Brain microvascular endothelial cell (primary cell): ENCODE results near the gene ELOVL3.

Source experiments
- DNase-seq: peaks from one replicate; pipeline ENCODE4 v3.0.0-alpha.2; 2020
- H3K27ac ChIP-seq: fragments of 250-450 bp; sonication (Bioruptor Pico); 2 replicates; pipeline ENCODE4 v1.5.1; 2020; ENCODE audit warnings: mild to moderate bottlenecking, moderate library complexity
- H3K27me3 ChIP-seq: fragments of 250-450 bp; sonication (Bioruptor Pico); replicated peaks from 2 replicates; pipeline ENCODE4 v1.5.1; 2020; ENCODE audit warnings: mild to moderate bottlenecking
- H3K36me3 ChIP-seq: fragments of 250-450 bp; sonication (Bioruptor Pico); replicated peaks from 2 replicates; pipeline ENCODE4 v1.5.1; 2020; ENCODE audit warnings: mild to moderate bottlenecking
- H3K4me3 ChIP-seq: 2 replicates; pipeline ENCODE4 v1.5.1; 2011; ENCODE audit warnings: low read depth, mild to moderate bottlenecking, control low read depth, low read length, moderate library complexity
- in situ Hi-C: cut with HindIII; loops from 2 replicates; pipeline ENCODE4 v1.10.0; 2017; ENCODE audit warnings: low sequenced_read_pairs, low pct_ligation_motif_present
- TF ChIP-seq, protein P1 (sequence below): IDR thresholded peaks from 2 replicates; pipeline ENCODE4 v1.5.1; 2011; ENCODE audit warnings: low read depth, mild to moderate bottlenecking, moderate library complexity, low read length, control low read depth, inconsistent platforms; ENCODE audit errors: missing control alignments

ELOVL3 gene

GRCh38 chr10:102230861-102231356, 4.8 kb downstream of the ELOVL3 start:
- DNase-seq: no peak
- in situ Hi-C loops: no loop called here

GRCh38 chr10:102231357-102232318, 5.5 kb downstream of the ELOVL3 start:
- Histone ChIP-seq H3K27ac (no peak overlapping the region), H3K27me3 (peaks cover 4% of the 10 kb centered on the region), H3K4me3 (peak overlapping the region; percentile 47), H3K36me3 (no peaks in the 10 kb centered on the region)
- DNase-seq: no peak
- TF ChIP-seq, protein P1, sequence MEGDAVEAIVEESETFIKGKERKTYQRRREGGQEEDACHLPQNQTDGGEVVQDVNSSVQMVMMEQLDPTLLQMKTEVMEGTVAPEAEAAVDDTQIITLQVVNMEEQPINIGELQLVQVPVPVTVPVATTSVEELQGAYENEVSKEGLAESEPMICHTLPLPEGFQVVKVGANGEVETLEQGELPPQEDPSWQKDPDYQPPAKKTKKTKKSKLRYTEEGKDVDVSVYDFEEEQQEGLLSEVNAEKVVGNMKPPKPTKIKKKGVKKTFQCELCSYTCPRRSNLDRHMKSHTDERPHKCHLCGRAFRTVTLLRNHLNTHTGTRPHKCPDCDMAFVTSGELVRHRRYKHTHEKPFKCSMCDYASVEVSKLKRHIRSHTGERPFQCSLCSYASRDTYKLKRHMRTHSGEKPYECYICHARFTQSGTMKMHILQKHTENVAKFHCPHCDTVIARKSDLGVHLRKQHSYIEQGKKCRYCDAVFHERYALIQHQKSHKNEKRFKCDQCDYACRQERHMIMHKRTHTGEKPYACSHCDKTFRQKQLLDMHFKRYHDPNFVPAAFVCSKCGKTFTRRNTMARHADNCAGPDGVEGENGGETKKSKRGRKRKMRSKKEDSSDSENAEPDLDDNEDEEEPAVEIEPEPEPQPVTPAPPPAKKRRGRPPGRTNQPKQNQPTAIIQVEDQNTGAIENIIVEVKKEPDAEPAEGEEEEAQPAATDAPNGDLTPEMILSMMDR: peak; percentile 90
- in situ Hi-C loops: no loop called here

More at GRCh38 chr10:102230861-102231356, 4.8 kb downstream of the ELOVL3 start:
- Histone ChIP-seq H3K36me3 (no peaks in the 10 kb centered on the region), H3K27me3 (peaks cover 4% of the 10 kb centered on the region), H3K4me3 (peak overlapping the region; percentile 47), H3K27ac (no peak overlapping the region)
- TF ChIP-seq, protein P1: peak; percentile 49

- Histone ChIP-seq H3K36me3 (no peaks in the 10 kb centered on the region), H3K4me3 (no peak overlapping the region), H3K27me3 (no peaks in the 10 kb centered on the region), H3K27ac (no peak overlapping the region)
- TF ChIP-seq, protein P1: no peak
- in situ Hi-C loops: no loop called here
- DNase-seq: no peak
Observed at GRCh38 chr10:102233997-102234396, 7.9 kb downstream of the ELOVL3 start.

DNA sequence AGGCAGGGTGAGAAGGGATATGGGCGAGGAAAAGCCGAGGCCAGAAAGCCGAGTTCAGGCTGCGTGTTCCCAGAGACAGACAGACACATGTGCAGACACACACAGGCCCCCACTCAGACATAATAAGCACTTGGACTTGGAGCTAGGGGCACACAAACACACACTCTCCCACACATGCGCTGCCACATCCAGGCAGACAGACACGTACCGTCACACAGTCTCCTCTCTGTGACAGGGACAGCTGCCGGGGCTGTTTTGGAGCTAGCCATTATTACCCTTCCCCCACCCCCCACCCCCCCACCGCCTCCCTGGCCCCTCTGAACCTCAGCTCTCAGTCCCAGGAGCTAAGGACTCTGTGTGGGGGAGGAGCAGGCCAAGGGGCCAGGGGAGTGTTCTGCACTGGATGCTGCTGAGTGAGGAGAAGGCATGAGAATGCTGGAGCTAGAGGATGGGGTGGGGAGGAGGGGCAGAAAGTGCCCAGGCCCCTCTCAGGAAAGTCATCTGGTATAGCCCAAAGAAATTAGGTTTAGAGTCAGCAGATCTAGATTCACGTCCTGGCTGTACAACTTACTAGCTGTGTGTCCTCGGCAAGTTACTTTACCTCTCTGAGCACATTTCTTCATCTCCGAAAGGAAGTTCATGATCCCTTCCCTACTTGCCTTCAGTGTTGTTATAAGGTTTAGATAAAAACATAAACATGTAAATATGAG, 8.9 kb downstream of the ELOVL3 start:
- H3K27me3 ChIP-seq: peaks cover 3% of the 10 kb centered on the region
- TF ChIP-seq, protein P1: no peak
- in situ Hi-C loops: no loop called here
- H3K36me3 ChIP-seq: no peaks in the 10 kb centered on the region
- DNase-seq: no peak
- H3K4me3 ChIP-seq: no peak overlapping the region
- H3K27ac ChIP-seq: no peak overlapping the region

GRCh38 chr10:102235598-102235920, 9.5 kb downstream of the ELOVL3 start:
- DNase-seq: no peak
- Histone ChIP-seq H3K36me3 (no peaks in the 10 kb centered on the region), H3K27ac (no peak overlapping the region), H3K4me3 (no peak overlapping the region), H3K27me3 (peaks cover 7% of the 10 kb centered on the region)
- TF ChIP-seq, protein P1: no peak
- in situ Hi-C loops: no loop called here
